ENCODE data around the gene ATP2B2. TPM values are rescaled to one million over a fixed set of nuclear protein-coding genes. Genes with fewer than 3 reads are reported as not detected.

The ATP2B2 gene
- total RNA-seq, 1 experiment from 2014 or later: not detected

DNA sequence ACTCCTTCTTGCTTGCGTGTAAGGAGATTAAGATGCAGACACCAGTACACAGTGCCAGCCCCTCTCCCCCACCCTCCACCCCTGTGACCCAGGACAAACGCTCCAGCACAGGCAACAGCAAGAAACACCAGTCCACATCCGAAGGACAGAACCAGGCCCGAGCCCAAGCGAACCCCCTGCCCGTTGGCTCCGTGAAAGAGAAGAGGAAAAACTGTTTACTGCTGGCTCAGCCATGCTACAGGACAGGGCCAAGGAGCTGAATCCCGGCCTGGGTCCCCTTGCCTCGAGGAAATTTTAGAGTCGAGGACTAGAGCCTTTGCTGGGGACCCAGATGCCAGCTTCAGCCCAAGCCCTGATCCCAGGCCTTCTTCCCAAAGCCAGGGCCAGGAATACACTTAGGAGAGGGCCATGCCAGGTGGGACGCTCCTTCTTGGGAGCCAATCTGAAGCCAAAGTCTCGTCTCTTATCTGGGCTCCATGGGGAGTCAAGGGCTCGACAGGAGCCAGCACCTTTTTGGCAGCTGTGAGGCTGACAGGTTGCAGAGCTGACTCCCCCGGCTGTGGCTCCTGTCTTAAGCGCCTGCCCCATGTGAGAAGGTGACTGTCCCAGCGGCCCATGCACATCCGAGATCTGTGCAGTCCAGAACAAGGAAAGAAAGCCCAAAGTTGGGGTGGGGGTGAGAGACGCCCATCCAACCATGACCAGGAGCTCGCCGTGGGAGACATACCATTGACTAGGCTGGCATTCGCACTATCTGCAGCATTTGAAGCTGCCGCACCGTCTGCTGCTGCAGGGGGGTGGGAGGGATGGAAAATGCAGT is 120.6 kb downstream of the ATP2B2 start:
- ATAC-seq (no peak), DNase-seq (ENCODE audit: low read depth, low spot score) (no peak)
- Histone ChIP-seq H3K4me1 (ENCODE audit: control insufficient read depth in 1 of 2, insufficient read depth in 2 of 2, low read length in 2 of 2) (no peaks in the 10 kb centered on the region), H3K27me3 (ENCODE audit: insufficient read depth, low read length) (peaks cover 11% of the 10 kb centered on the region), H2AFZ (ENCODE audit: low read depth, low read length, poor library complexity, severe bottlenecking) (no peak overlapping the region), H3K9ac (ENCODE audit: low read length) (no peak overlapping the region), H3K27ac (ENCODE audit: low read depth, low read length) (no peak overlapping the region), H3K79me2 (ENCODE audit: insufficient read depth, low read length) (no peaks in the 10 kb centered on the region), H3K9me2 (ENCODE audit: insufficient read depth) (no peaks in the 10 kb centered on the region), H3K4me3 (replicated peaks in 1 of 2; ENCODE audit: low read depth in 1 of 2, low read length in 2 of 2) (no peak overlapping the region), H3K4me2 (ENCODE audit: low read length) (no peak overlapping the region), H3K9me3 (ENCODE audit: control insufficient read depth in 1 of 2, insufficient read depth in 1 of 2, low read depth in 1 of 2, low read length in 2 of 2) (no peaks in the 10 kb centered on the region), H4K20me1 (ENCODE audit: insufficient read depth) (no peaks in the 10 kb centered on the region), H3K36me3 (ENCODE audit: control insufficient read depth in 1 of 2, insufficient read depth in 2 of 2, low read length in 2 of 2) (no peaks in the 10 kb centered on the region)
- TF ChIP-seq TCF7L2 (IDR thresholded peaks at IDR 0.05; ENCODE audit: borderline replicate concordance, extremely low read depth, insufficient read depth, insufficient read length): no peak
- ChIA-PET CTCF (no interaction called here), POLR2A (no interaction called here), RAD21 (ENCODE audit: low non-redundant PET in 1 of 2, low total read pairs in 2 of 2, uncharacterized antibody in 2 of 2, unreplicated experiment in 2 of 2) (no interaction called here)
- BruUV-seq (replicated peaks): no TSS peak
- intact Hi-C loops (cut with micrococcal nuclease): no loop called here

DNA sequence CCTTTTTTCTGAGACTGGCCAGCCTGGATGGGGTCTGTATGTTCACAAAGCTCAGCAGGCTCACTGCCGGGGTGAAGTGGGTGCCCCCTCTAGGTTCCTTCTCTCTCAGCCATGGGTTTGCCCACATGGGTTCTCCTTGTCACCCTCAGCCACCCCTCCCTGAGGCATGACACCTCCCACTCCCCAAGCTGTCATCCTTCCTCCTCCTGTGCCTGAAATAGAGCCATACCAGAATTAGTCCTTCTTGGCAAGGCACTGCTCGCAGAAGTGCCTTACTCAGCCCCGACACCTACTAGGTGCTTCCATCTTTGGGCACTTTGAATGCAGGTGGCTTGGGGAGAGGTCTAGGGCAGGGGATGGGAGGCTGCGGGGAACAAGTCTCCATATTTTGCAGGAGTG is 121.5 kb downstream of the ATP2B2 start:
- no peaks in the 10 kb centered on the region for H3K4me1 ChIP-seq (ENCODE audit: control insufficient read depth in 1 of 2, insufficient read depth in 2 of 2, low read length in 2 of 2)
- no peaks in the 10 kb centered on the region for H4K20me1 ChIP-seq (ENCODE audit: insufficient read depth)
- no peak overlapping the region for H3K27ac ChIP-seq (ENCODE audit: low read depth, low read length)
- H3K27me3 ChIP-seq (ENCODE audit: insufficient read depth, low read length): peaks cover 11% of the 10 kb centered on the region
- DNase-seq (ENCODE audit: low read depth, low spot score) (no peak), ATAC-seq (no peak)
- BruUV-seq (replicated peaks): no TSS peak
- no peak overlapping the region for H3K9ac ChIP-seq (ENCODE audit: low read length)
- no peaks in the 10 kb centered on the region for H3K9me3 ChIP-seq (ENCODE audit: control insufficient read depth in 1 of 2, insufficient read depth in 1 of 2, low read depth in 1 of 2, low read length in 2 of 2)
- H3K4me3 ChIP-seq (replicated peaks in 1 of 2; ENCODE audit: low read depth in 1 of 2, low read length in 2 of 2): no peak overlapping the region
- ChIA-PET RAD21 (ENCODE audit: low non-redundant PET in 1 of 2, low total read pairs in 2 of 2, uncharacterized antibody in 2 of 2, unreplicated experiment in 2 of 2) (no interaction called here), POLR2A (no interaction called here), CTCF (no interaction called here)
- no peak overlapping the region for H2AFZ ChIP-seq (ENCODE audit: low read depth, low read length, poor library complexity, severe bottlenecking)
- no peaks in the 10 kb centered on the region for H3K36me3 ChIP-seq (ENCODE audit: control insufficient read depth in 1 of 2, insufficient read depth in 2 of 2, low read length in 2 of 2)
- no peak overlapping the region for H3K4me2 ChIP-seq (ENCODE audit: low read length)
- intact Hi-C loops (cut with micrococcal nuclease): no loop called here
- no peaks in the 10 kb centered on the region for H3K9me2 ChIP-seq (ENCODE audit: insufficient read depth)
- H3K79me2 ChIP-seq (ENCODE audit: insufficient read depth, low read length): no peaks in the 10 kb centered on the region
- TF ChIP-seq SRF (IDR thresholded peaks at IDR 0.05; ENCODE audit: low read depth): no peak
- no peak for TF ChIP-seq EZH2phosphoT487 (IDR thresholded peaks at IDR 0.05; ENCODE audit: borderline replicate concordance)
- TF ChIP-seq SP1 (IDR thresholded peaks at IDR 0.05; ENCODE audit: low read depth): no peak
- no peak for TF ChIP-seq ZNF274 (IDR thresholded peaks at IDR 0.05; ENCODE audit: low read depth, low read length)
- no peak for TF ChIP-seq ZFX (IDR thresholded peaks at IDR 0.05)
- TF ChIP-seq CBX3 (IDR thresholded peaks at IDR 0.05; ENCODE audit: low read depth): no peak
- TF ChIP-seq, protein P1, sequence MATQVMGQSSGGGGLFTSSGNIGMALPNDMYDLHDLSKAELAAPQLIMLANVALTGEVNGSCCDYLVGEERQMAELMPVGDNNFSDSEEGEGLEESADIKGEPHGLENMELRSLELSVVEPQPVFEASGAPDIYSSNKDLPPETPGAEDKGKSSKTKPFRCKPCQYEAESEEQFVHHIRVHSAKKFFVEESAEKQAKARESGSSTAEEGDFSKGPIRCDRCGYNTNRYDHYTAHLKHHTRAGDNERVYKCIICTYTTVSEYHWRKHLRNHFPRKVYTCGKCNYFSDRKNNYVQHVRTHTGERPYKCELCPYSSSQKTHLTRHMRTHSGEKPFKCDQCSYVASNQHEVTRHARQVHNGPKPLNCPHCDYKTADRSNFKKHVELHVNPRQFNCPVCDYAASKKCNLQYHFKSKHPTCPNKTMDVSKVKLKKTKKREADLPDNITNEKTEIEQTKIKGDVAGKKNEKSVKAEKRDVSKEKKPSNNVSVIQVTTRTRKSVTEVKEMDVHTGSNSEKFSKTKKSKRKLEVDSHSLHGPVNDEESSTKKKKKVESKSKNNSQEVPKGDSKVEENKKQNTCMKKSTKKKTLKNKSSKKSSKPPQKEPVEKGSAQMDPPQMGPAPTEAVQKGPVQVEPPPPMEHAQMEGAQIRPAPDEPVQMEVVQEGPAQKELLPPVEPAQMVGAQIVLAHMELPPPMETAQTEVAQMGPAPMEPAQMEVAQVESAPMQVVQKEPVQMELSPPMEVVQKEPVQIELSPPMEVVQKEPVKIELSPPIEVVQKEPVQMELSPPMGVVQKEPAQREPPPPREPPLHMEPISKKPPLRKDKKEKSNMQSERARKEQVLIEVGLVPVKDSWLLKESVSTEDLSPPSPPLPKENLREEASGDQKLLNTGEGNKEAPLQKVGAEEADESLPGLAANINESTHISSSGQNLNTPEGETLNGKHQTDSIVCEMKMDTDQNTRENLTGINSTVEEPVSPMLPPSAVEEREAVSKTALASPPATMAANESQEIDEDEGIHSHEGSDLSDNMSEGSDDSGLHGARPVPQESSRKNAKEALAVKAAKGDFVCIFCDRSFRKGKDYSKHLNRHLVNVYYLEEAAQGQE (IDR thresholded peaks at IDR 0.05; ENCODE audit: low read depth): no peak
- TF ChIP-seq, protein P2, sequence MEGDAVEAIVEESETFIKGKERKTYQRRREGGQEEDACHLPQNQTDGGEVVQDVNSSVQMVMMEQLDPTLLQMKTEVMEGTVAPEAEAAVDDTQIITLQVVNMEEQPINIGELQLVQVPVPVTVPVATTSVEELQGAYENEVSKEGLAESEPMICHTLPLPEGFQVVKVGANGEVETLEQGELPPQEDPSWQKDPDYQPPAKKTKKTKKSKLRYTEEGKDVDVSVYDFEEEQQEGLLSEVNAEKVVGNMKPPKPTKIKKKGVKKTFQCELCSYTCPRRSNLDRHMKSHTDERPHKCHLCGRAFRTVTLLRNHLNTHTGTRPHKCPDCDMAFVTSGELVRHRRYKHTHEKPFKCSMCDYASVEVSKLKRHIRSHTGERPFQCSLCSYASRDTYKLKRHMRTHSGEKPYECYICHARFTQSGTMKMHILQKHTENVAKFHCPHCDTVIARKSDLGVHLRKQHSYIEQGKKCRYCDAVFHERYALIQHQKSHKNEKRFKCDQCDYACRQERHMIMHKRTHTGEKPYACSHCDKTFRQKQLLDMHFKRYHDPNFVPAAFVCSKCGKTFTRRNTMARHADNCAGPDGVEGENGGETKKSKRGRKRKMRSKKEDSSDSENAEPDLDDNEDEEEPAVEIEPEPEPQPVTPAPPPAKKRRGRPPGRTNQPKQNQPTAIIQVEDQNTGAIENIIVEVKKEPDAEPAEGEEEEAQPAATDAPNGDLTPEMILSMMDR (IDR thresholded peaks at IDR 0.05 in 2 of 3, conservative IDR thresholded peaks at IDR 0.05 in 1 of 3; ENCODE audit: borderline replicate concordance in 1 of 3, insufficient read depth in 1 of 3, low read depth in 2 of 3, low read length in 2 of 3): no peak
- TF ChIP-seq, protein P3, sequence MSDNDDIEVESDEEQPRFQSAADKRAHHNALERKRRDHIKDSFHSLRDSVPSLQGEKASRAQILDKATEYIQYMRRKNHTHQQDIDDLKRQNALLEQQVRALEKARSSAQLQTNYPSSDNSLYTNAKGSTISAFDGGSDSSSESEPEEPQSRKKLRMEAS (IDR thresholded peaks at IDR 0.05): no peak
- no peak for TF ChIP-seq SIN3A (IDR thresholded peaks at IDR 0.05; ENCODE audit: low read depth)
- TF ChIP-seq TCF7L2 (IDR thresholded peaks at IDR 0.05; ENCODE audit: borderline replicate concordance, extremely low read depth, insufficient read depth, insufficient read length): no peak
- TF ChIP-seq YY1 (IDR thresholded peaks at IDR 0.05; ENCODE audit: extremely low read depth, insufficient replicate concordance, low read depth, low read length): no peak
- TF ChIP-seq EZH2 (IDR thresholded peaks at IDR 0.05): no peak
- TF ChIP-seq, protein P4, sequence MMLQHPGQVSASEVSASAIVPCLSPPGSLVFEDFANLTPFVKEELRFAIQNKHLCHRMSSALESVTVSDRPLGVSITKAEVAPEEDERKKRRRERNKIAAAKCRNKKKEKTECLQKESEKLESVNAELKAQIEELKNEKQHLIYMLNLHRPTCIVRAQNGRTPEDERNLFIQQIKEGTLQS (IDR thresholded peaks at IDR 0.05): no peak

Measured in HCT116 (cell line).